UCSD-AML1 (cell line): Measurements from ENCODE around the gene CER1.
"Not testable (repeated sequence)": the region's sequence is repeated elsewhere in the genome, so short reads cannot be mapped to it uniquely, and the experiment has no call there.

Source experiments
- DNase-seq: peaks from one replicate; lab custom pipeline; 2025; ENCODE audit not compliant: unreplicated experiment; lab: John Stamatoyannopoulos, UW

CER1 gene

GRCh38 chr9:14719231-14719923 lies 3.2 kb downstream of the CER1 start:
- no peak for DNase-seq

GRCh38 chr9:14715102-14715501 lies 7.4 kb downstream of the CER1 start:
- DNase-seq = no peak

- DNase-seq = no peak
Measured at GRCh38 chr9:14713187-14713767, 9.3 kb downstream of the CER1 start.

- DNase-seq = no peak
Measured at GRCh38 chr9:14710804-14711203, 11.7 kb downstream of the CER1 start.

GRCh38 chr9:14706530-14707140 lies 15.9 kb downstream of the CER1 start:
- DNase-seq = no peak

GRCh38 chr9:14705079-14705478 lies 17.5 kb downstream of the CER1 start:
- no peak for DNase-seq

GRCh38 chr9:14704281-14704680 lies 18.3 kb downstream of the CER1 start:
- no peak for DNase-seq

- no peak for DNase-seq
Measured at GRCh38 chr9:14702200-14702720, 20.3 kb downstream of the CER1 start.

GRCh38 chr9:14693251-14693861 lies 29.2 kb downstream of the CER1 start, which contains the start of gene ZDHHC21:
Gene ZDHHC21 (minus strand): TSS chr9:14693432. CDS start chr9:14674340, 19,092 bp downstream.
- peak; percentile 74 for DNase-seq

GRCh38 chr9:14692470-14693250 lies 29.9 kb downstream of the CER1 start:
- DNase-seq = peak; percentile 34

- DNase-seq = no peak
Measured at GRCh38 chr9:14690948-14691730, 31.4 kb downstream of the CER1 start.

GRCh38 chr9:14687042-14687719 lies 35.4 kb downstream of the CER1 start:
- no peak for DNase-seq

- DNase-seq = no peak
Measured at GRCh38 chr9:14686168-14686567, 36.4 kb downstream of the CER1 start.

- DNase-seq = not testable (repeated sequence)
Measured at GRCh38 chr9:14682616-14683015, 39.9 kb downstream of the CER1 start.

GRCh38 chr9:14678776-14679175 lies 43.8 kb downstream of the CER1 start:
- no peak for DNase-seq

GRCh38 chr9:14677872-14678271 lies 44.7 kb downstream of the CER1 start:
- no peak for DNase-seq

- DNase-seq = no peak
Measured at GRCh38 chr9:14677396-14677795, 45.1 kb downstream of the CER1 start.

GRCh38 chr9:14674630-14675029 lies 47.9 kb downstream of the CER1 start:
- DNase-seq = no peak

GRCh38 chr9:14671377-14671776 lies 51.2 kb downstream of the CER1 start:
- no peak for DNase-seq

- no peak for DNase-seq
Measured at GRCh38 chr9:14670718-14671117, 51.8 kb downstream of the CER1 start.
